ENCODE measurements around the gene CFAP97D1. TPM values are rescaled to one million over a fixed set of nuclear protein-coding genes. Genes with fewer than 3 reads are reported as not detected.

CFAP97D1 gene
- total and polyA plus RNA-seq, 10 of the 15 experiments (the other 5 are each of a cell fraction or from before 2014, with no cell fraction given) = 0.13 TPM; not detected in 9

- no peak for TF ChIP-seq ZBTB4 (CRISPR knock-in tag; IDR thresholded peaks at IDR 0.05)
- TF ChIP-seq MEF2B (IDR thresholded peaks at IDR 0.05; ENCODE audit: partially characterized antibody, poor library complexity, severe bottlenecking) = no peak
- TF ChIP-seq IRF3 (IDR thresholded peaks at IDR 0.05) = no peak
- TF ChIP-seq BACH1 (IDR thresholded peaks at IDR 0.05; ENCODE audit: borderline replicate concordance) = no peak
- TF ChIP-seq ZSCAN29 (IDR thresholded peaks at IDR 0.05) = no peak
- TF ChIP-seq BMI1 (IDR thresholded peaks at IDR 0.05; ENCODE audit: borderline replicate concordance) = no peak
- no peak for TF ChIP-seq PRDM15 (CRISPR knock-in tag; IDR thresholded peaks at IDR 0.05)
- no peak for TF ChIP-seq MYC (IDR thresholded peaks at IDR 0.05; ENCODE audit: insufficient read depth, insufficient read length, insufficient replicate concordance, low read length, severe bottlenecking)
- TF ChIP-seq E4F1 (IDR thresholded peaks at IDR 0.05; ENCODE audit: borderline replicate concordance, partially characterized antibody) = no peak
Observed at GRCh38 chr17:43830510-43831140, 50.4 kb downstream of the CFAP97D1 start (continued).

Data from GM12878 (cell line).